AG09309 (cell line): ENCODE data around the gene FECH.

Source experiments
- DNase-seq: peaks from one replicate; pipeline ENCODE4 v3.0.0-alpha.2; 2010; ENCODE audit warnings: low read depth
- H3K4me3 ChIP-seq: 2 replicates; pipeline ENCODE4 v1.5.1; 2011; ENCODE audit warnings: mild to moderate bottlenecking, low read depth, low read length, moderate library complexity; ENCODE audit not compliant: control insufficient read depth
- CTCF ChIP-seq: IDR thresholded peaks from 2 replicates; pipeline ENCODE4 v1.5.1; 2011; ENCODE audit warnings: mild to moderate bottlenecking, low read depth, low read length, inconsistent platforms; ENCODE audit not compliant: insufficient read depth, control insufficient read depth; ENCODE audit errors: missing control alignments

Gene FECH

GRCh38 chr18:57547260-57547659 lies 39.2 kb downstream of the FECH start:
- H3K4me3 ChIP-seq: no peak overlapping the region
- TF ChIP-seq CTCF: no peak
- no peak for DNase-seq

DNA sequence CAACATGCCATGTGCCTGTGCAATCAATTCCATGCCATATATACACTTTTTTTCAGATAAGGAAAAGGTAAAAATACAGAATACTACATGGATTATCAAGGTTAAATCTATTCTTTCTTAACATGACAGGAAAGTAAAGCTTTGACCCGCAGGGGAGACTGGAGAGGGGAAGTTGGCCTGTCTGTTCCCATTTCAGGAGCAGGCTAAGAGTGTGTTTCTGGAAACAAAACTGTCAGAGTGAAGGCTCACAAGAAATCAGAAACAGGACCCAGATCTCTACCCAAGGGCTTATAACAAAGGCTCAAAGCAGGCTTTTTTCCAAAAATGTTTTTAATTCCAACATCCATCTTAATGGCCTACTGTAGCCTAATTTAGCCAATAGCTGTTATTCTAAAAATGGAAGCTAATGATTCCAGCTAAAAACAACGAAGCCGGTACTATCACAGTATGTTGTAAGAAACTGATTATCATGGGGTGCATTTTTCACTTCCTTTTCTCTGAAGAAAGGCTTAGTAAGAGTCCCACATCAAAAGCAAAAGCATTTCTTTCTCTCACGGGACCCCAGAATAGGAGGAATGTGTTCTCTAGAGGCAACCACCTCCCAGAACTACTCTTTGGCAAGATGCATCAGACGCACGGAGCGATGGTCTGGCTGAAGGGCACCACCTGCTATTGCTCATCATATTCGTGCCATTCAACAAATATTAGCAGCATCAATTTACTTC lies 41.4 kb downstream of the FECH start:
- H3K4me3 ChIP-seq: no peak overlapping the region
- DNase-seq: no peak
- TF ChIP-seq CTCF: no peak

- no peak overlapping the region for H3K4me3 ChIP-seq
- DNase-seq: no peak
- no peak for TF ChIP-seq CTCF
These were observed 42.9 kb downstream of the FECH start for GRCh38 chr18:57543560-57543959.

DNA sequence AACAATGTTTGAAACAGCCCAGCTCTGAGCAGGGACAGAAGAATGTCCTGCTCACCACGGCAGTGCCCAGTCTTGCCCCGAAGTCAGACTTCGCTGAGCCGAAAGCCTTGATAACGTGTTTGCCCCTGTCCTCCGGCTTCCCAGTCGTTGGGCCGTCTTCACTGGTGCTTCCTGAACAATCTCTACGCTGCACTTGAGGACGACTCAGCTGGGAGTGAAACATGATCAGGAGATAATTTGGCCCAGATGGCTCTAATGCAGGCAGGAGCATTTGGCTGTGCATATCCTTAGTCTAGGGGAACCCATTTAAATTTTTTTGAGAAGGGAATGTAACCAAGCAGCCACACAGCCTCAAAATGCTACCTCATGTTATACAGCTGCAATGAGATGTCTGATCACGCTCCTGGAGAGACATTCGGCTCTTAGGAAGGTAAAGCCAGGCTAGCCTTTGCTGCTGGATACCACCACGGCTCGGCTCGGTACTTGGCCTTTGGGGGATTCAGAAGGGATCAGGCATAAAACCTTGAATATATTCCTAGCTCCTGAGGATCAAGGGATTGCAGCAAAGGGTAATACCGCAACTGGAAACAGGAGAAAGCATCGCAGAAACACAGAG lies 43.6 kb downstream of the FECH start:
- no peak for TF ChIP-seq CTCF
- no peak overlapping the region for H3K4me3 ChIP-seq
- peak; percentile 48 for DNase-seq

GRCh38 chr18:57542126-57542525 lies 44.4 kb downstream of the FECH start:
- no peak overlapping the region for H3K4me3 ChIP-seq
- peak; percentile 67 for DNase-seq
- TF ChIP-seq CTCF: no peak

DNA sequence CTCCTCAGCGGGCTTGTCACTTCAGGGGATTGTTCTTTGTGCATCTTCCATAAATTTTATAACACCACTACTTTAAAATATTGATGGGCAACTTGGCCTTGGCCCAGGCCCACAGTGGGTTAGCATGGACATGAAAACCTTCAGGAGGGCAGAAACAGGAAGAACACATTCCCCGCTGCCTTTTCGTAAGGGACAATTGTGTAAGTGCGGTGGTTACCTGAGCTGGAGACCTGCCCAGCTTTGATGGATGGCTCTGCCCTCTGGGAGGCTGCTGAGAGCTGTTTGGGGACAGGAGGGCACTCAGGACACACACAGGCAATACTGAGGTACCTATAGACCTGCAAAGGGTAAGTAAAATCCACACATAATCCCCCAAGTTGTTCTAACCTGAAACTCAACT lies 46.8 kb downstream of the FECH start:
- TF ChIP-seq CTCF: no peak
- no peak for DNase-seq
- H3K4me3 ChIP-seq: no peak overlapping the region

DNA sequence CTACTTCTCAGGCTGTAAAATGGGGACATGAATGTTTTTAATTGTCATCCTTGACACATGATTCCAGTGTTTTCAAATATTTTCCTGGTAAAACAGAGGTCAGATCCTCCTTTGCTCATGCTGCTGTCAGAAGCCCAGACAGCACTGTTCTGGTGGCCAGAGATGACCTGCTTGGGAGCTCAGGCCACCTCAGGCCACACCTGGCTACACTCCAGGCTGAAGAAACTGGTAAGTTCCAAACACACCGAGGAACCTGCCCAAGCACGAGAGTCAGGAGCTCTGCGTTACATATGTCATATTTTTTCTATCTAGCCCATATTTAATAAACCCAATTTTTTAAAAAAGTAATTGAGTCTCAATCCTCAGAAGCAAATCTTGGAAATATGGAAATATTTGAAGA lies 47.9 kb downstream of the FECH start:
- no peak for TF ChIP-seq CTCF
- no peak overlapping the region for H3K4me3 ChIP-seq
- no peak for DNase-seq
